NCI-H2081 (cell line): Measurements from ENCODE around the gene CCDC183.
"Not testable (repeated sequence)": the region's sequence is repeated elsewhere in the genome, so short reads cannot be mapped to it uniquely, and the experiment has no call there.

ENCODE experiments used
- DNase-seq, 2 experiments: peaks; one replicate each; lab custom pipeline; 2025; lab: John Stamatoyannopoulos, UW

Gene CCDC183

DNA sequence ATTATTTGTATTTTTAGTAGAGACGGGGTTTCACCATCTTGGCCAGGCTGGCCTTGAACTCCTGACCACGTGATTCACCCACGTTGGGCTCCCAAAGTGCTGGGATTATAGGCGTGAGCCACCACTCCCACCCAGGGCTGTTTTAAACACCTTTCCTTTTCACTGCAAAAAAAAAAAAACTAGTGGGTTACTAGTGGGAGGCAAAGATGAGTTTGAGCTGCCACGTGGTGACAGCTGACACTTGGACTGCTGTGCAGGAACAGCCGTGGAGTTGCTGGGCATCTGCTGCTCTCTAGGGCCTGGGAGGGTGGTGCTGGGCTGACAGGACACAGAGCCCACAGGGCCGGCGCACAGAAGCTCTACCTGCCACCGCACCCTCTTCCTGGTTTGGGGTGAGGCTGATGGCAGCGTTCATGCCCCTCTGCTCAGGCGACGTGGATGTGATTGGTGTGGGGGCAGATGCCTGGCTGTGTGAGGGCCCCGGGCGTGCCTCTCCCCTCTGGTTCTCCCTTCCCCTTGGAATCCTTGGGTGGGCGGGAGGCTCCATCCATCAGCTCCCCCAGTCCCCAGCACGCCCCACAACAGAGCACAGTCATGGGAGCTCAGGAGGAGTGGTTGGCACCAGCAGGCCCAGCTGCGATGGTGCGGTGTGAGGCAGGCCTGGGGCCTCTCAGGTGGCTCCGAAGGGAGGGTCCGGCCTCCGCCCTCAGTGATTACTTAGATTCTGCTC lies 28.5 kb downstream of the CCDC183 start:
- no peak for DNase-seq

DNA sequence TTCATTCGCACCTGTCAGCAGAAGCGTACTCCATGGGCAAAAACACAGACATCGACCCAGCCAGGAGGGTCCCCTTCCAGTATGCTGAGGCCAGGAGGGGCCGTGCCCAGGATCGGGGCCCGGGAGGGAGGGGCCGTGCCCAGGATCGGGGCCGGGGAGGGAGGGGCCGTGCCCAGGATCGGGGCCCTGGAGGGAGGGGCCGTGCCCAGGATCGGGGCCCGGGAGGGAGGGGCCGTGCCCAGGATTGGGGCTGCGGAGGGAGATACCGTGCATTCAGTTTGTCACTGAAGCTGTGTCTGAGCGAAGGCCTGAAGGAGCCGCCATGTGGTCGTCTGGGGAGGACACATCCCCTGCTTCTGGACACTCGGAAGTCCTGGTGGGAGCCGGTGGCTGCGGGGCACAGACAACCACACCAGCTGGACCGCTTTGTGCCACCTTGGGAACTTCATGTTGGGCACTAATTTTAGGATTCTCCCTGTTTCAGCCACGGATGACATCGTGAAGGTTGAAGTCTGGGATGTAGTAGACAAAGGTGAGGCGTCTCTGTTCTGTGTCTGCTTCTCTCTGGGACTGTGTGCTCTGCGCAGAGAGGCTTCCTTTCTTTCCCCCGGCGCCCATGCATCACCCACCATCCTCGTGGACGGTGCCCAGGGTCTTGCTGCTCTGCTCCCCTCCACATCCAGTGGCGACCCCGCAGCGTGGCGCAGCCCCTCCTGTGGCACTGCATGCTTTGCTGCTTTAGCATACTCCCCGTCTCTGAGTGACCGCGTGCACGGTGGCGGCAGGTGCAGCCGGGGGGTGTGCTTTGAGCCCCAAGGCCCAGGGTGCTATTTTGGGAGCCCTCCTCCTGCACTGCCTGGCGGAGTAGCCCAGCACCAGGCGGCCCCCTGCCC lies 29.4 kb downstream of the CCDC183 start:
- no peak for DNase-seq

DNA sequence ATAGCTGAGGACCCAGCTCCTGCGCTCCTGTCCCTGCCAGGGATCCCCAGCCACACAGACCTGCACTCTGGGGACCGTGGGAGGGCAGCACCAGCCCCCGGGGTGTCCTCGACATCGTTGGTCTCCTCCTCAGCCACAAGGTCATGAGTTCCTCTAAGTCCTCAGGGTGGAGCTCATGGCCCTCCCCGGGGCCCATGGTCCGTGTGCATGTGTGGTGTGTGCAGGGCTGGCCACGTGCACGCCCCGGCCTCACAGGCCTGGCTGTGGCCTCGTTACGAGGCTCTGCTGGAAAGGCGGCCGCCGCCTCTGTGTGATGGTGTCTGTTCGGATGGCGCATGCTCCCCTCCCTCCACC lies 30.0 kb downstream of the CCDC183 start:
- no peak for DNase-seq

DNA sequence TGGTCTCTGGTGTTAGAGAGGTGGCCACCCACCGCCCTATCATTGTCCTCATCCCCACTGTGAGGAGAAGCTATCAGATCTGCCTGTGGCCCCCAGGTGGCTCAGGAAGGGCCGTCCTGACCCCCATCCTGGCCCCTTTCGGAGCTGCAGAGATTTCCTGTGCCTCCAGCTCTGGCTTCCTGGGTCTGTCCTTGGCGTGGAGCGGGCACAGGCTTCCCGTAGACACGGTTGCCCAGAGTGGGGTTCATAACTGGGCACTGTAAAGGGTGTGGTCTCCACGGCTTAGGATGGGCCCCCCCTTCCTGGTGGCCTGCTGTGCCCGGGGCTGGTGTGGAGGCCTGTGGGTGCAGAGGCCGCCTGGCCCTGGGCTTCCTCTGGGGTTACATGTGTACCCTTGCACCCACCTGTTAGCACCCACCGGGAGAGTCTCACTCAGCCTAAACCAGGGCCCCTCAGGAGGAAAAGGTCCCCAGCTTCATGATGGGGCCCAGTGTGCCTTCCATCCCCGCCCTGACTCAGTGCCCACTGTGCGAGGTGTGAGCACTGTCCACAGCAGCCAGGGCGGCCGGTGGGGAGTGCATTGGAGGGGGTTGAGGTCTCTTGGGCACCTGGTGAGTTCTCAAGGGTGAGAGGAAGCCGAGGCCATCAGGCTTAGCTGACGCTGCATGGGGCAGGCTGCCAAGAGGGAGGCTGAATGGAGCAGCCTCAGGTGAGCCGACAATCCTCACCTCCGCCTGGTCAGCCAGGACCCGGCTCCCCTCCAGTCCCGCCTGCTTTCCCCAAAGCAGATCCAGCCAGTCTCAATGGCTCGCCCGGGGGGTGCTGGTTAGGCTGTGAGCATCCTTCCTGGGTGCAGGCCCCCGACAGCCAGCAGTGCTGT lies 30.8 kb downstream of the CCDC183 start:
- DNase-seq, result no peak

DNA sequence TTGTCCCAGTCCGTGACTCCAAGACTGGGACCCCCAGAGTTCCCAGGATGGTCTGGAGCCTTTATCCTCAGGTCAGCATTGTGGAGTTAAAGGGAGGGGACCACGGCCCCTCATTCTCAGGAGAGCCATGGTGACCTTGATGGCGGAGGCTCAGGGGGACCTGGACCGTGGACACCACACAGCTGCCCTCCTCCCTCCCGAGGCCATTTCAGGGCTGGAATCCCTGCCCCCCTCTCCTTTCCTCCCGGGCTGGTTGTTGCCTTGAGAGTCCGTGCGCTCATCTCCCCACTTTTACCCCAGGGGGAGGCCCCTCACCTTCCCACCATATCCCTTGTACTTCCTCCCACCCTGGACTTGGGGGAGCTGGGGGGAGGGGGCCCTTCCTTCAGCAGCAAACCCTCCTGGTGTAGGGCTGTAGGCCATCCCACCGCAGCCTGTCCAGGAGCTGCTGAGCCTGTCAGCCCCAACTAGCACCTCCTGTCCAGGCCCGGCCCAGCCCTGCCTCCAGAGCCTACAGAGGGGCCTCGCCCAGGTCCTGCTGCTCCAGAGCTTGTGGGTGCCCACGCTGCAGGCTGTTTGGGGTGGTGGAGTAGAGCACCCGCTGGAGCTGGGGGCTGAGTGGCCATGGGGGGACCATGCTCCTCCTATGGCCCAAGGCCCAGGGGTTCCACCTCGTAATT lies 31.8 kb downstream of the CCDC183 start:
- no peak for DNase-seq

DNA sequence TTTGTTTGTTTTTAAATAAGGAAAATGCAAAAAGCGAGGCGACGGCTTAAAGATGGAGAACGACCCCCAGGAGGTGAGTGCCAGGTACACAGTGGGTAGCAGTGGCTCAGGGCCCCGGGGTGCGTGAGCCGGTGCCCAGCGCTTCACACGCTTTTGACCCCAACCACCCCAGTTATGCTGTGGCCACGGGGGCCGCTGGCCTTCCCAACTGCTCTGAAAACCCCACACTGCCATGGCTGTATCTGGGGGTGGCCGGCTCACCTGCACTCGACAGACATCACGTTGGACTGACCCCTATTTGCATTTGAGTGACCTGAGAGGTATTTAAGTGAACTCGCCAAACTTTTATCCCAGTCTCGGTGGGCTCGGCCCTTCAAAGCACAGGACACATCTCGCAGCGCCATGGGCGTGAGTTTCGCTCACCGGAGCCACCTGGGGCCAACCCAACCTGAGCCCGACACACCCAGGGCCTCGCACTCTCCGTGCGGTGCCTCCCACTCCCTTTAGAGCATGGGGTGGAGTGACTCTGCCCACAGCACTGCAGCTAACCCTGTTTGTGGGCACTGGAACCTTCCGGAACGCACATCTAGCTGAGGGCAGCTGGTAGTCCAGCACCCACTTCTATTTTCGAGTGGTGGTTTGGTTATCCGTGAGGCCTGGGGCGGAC lies 32.5 kb downstream of the CCDC183 start:
- no peak for DNase-seq

DNA sequence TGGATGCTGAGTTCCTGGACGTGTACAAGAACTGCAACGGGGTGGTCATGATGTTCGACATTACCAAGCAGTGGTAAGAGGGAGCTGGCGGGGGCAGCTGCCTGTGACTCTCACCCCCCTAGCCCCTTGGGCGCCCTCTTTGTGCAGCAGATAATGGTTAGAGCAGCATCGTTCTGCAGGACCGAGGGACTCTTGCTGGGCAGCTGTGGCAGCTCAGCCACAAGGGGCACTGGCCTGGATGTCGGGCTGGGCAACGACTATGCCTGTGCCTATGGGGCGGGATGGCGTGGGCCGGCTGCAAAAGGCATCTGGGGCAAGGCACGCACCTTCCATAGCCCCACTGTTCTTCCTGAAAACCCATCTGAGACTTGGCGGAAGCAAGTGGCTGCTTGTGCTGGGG lies 33.3 kb downstream of the CCDC183 start:
- DNase-seq, result no peak

DNA sequence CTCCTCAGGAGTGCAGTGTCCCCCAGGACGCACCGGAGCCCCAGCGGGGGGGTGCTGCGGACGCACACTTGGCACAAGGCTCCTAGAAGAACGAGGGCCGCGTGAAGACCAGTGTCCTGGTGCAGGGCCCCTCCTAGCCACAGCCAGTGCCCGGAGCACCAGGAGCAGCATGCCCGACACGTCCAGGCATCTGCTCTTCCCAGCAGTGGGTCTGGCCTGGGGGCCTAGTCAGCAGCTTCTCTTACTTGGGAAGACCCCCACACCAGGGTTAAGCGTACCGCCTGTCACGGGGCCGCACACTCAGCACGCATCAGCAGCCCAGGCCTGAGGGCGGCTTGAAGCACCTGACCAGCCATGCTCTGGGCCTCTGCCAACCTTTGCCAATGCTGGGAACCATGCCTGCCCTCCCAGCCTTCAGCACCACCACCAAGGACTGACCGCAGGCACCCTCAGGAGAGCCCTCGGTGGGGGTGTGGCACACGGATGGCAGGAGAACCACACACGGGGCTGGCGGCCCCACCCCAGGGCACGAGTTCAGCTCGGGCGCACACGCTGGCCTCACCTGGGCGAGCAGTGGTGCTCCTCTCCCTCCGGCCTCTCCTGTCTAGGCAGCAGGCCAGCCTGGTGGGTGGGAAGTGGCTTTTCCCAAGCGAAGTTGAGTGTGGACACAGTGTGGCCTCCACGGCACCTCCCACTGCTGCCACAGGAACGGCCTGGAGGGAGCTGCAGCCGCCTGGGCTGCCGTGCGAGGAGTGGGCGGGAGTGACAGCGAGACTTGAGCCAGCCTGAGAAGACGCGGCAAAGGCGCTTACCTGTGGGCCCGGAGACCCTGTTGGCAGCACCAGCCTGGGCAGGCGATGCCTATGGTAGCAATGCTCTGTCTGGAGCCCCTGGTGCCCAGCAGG lies 34.1 kb downstream of the CCDC183 start:
- no peak for DNase-seq

DNA sequence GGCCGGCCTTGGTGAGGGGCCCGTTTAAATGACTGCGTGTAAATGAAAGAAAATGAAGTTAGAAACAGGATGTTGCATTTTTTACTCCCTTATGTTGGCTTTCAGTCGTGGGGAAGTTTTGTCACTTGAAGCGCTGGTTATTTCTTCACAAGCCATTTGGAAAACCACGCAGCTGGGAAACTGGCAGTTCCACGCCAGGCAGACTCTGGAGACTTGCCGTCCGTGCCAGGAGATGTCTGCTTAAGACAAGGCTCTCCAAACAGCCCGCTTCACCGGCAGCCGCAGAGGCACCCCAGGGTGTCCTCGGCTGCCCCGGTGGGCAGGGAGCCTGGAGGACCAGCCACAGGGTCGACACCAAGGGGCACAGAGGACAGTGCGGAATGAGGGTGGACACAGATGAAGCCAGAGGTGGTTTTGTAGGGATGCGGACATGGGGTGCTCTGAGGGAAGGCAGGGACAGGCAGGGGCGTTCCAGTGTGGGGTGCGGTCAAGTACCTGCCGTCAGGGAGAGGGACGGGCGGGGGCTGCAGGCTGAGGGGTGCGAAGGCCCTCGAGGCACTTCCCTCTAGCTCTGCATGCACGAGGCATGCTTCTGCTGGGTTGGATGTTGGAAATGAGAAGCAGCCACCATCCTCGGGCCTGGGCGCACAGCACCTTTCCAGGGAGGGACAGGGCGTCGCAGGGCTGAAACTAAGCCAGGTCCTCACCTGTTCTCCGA lies 35.0 kb downstream of the CCDC183 start:
- no peak for DNase-seq

DNA sequence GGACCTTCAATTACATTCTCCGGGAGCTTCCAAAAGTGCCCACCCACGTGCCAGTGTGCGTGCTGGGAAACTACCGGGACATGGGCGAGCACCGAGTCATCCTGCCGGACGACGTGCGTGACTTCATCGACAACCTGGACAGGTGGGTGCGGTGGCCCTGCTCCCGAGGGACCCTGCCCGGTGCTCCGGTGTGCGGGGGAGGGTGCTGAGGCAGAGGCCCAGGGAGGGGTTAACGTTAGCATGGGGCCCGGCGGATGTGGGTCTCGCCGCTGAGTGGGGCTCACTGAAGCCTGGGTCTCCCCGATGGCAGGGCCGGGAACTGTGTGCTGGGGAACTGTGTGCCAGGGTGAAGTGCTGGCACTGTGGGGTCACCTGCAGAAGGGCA lies 35.6 kb downstream of the CCDC183 start:
- no peak for DNase-seq

DNA sequence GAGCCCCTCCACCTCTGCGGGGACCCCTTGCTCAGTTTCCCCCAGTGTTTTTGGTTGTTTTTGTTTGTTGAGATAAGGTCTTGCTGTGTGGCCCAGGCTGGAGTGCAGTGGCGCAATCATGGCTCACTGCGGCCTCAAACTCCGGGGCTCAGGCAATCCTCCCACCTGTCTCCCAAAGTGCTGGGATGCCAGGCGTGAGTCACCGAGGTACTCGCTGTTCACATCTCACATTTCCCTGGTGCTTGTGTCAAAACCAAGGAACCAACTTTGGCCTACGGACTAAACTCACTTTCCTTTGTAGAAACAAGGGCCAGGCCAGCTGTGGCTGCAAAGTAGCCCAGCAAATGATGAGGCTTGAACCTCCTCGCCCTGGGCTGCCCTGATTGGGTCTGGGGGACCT lies 36.4 kb downstream of the CCDC183 start:
- DNase-seq, result no peak

DNA sequence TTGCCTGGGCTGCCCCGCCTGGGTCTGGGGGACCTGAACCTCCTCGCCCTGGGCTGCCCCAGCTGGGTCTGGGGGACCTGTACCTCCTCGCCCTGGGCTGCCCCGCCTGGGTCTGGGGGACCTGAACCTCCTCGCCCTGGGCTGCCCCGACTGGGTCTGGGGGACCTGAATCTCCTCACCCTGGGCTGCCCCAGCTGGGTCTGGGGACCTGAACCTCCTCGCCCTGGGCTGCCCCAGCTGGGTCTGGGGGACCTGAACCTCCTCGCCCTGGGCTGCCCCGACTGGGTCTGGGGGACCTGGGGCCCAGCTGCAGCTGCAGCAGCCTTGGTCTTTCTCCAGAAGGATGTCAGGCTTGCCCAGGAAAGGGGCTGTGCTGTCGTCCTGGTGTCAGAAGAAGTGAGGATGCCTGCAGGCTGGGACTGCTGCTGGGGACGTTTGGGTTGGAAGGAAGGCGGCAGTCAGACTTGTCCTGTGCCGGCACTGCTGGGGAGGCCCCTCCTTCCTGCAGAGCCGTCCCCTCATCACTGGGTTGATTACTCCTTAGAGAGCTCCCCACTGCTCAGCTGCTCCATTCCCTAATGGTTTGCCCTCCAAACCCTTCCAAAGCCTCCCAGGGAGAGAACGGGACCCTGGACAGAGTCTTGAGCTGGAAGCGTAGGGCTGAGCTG lies 37.4 kb downstream of the CCDC183 start:
- DNase-seq, result not testable (repeated sequence)

DNA sequence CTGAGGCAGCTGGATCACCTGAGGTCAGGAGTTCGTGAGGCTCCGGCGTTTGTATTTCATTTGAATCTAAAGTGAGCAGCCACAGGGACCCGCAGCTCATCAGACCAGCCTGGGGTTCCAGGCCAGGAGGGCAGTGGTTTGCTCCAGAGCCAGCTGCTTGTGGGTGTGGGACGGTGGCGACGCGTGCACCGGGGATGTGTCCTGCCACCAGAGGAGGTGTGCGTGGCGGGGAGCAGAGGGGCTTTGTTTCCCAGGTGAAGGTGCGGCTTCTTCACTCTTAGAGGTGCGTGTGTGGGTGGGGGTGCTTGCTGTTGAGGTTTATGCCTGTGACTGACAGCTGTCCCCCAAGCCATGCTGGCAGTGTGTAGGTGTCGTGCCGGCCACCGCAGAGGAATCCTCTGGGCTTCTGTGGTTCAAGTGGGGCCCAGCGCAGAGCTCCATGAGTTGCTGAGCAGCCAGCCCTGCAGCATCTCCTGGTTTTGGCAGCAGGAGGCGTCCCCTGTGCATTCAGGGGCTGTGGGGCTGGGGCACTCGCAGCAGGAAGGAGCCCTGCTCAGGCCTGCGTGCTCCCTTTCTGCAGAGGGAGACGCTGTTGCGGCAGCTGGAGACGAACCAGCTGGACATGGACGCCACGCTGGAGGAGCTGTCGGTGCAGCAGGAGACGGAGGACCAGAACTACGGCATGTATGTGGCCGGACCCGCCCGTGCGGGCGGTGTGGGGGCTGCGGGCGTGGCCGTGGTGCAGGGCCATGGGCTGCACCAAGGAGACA lies 39.2 kb downstream of the CCDC183 start:
- DNase-seq, result no peak

DNA sequence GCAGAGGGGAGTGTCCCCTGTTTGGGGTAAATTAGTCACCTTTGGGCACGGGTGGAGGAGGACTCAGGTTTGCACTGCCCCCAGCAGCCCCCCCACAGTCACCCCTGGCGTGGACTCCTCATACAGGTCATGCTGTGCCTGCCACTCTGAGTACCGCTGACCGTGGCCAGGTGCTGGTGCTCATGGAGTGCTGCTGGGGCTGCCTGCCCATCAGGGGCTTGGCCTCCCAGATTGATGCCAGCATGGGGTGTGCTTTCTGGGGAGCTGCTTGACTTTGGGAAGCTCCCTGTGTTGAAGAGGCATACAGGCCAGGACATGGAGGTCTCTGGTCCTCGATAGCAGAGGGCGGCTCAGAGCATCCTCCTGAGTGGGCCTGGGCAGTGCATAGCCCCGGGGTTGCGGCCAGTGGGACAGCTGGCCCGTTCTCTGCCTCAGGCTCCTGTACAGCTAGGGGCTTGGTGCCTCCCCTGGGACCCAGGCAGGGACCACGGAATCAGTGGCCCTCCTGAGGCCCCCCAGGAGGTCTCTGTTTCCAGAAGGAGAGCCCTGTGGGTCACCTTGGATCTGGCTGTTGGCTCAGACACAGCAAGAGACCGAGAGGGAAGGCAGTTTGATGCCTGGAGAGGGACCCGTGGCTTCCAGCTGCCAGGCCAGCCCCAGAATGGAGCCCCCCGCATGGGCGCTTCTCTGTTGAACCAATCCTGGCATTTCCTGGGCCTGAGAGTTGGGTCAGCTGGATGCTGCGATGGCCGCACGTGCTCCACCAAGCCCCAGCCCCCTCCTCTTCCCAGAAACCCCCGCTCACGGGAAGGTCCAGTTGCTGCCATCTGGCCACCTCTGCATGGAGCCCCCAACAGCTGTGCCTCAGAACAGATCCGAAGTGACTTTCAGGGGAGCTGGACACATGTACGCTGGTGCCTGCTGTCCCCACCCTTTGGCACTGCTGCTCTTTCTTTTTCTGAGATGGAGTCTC lies 40.1 kb downstream of the CCDC183 start:
- no peak for DNase-seq

DNA sequence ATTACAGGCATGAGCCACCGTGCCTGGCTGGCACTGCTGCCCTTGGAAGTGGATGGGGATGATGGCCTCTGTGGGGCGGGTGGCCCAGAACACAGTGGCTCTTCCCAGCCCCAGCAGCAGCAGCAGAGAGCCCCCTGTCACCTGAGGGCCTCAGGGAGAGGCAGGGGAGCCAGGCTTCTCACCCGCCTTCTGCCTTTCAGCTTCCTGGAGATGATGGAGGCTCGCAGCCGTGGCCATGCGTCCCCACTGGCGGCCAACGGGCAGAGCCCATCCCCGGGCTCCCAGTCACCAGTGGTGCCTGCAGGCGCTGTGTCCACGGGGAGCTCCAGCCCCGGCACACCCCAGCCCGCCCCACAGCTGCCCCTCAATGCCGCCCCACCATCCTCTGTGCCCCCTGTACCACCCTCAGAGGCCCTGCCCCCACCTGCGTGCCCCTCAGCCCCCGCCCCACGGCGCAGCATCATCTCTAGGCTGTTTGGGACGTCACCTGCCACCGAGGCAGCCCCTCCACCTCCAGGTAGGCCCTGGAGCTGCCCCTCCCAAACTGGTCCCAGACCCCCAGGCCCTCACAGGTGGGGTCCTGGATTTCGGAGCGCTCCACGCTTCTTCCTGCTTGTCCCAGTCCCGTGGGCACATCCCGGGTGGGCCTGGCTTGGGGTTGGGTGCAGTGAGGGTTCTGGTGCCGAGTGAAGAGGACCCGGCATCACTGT lies 41.2 kb downstream of the CCDC183 start:
- DNase-seq, result no peak

DNA sequence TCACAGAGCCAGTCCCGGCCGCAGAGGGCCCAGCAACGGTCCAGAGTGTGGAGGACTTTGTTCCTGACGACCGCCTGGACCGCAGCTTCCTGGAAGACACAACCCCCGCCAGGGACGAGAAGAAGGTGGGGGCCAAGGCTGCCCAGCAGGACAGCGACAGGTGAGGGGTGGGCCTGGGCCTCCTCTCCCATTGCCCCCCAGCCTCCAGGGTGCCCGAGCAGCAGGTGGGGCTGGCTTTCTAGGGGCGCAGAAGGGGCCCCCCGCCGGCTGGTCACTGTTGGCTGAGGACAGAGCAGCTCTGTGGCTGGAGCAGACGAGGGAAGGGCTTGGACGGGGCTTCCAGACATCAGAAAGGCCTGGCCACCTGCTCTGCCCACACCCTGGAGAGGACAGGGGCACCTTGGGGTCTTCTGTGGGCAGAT lies 41.7 kb downstream of the CCDC183 start:
- DNase-seq, result not testable (repeated sequence)
